Lung (tissue), 12 donors: ENCODE results near the gene MAGIX. TPM values are rescaled to one million over a fixed set of nuclear protein-coding genes. Genes with fewer than 3 reads are reported as not detected.

Experiments used
- ATAC-seq: fragments of 200-7000 bp; cut with Tn5 transposase; one replicate; pipeline ENCODE4 v1.9.1; 2020; ENCODE audit warnings: moderate number of reproducible peaks; ENCODE audit not compliant: insufficient read depth, low FRiP score
- DNase-seq, 3 donors: peaks; one replicate each; pipeline ENCODE4 v3.0.0-alpha.2; 2013 to 2017
- H3K27ac ChIP-seq, 2 donors: one replicate each; pipeline ENCODE4 v1.5.1; 2013; ENCODE audit warnings: mild to moderate bottlenecking in 2 of 2, moderate library complexity in 2 of 2, control low read depth in 1 of 2, inconsistent platforms in 1 of 2, low read depth in 1 of 2, low read length in 1 of 2
- H3K27me3 ChIP-seq, 3 donors: one replicate each; pipeline ENCODE4 v1.5.1; 2013; ENCODE audit warnings: low read length in 2 of 3; ENCODE audit not compliant: control insufficient read depth in 3 of 3, insufficient read depth in 3 of 3
- H3K36me3 ChIP-seq, 4 donors: one replicate each; pipeline ENCODE4 v1.5.1; 2013; ENCODE audit warnings: low read length in 4 of 4, mild to moderate bottlenecking in 1 of 4, moderate library complexity in 1 of 4; ENCODE audit not compliant: control insufficient read depth in 4 of 4, insufficient read depth in 4 of 4
- H3K4me1 ChIP-seq, 5 donors: one replicate each; pipeline ENCODE4 v1.5.1; 2013; ENCODE audit warnings: low read length in 5 of 5, mild to moderate bottlenecking in 2 of 5, moderate library complexity in 1 of 5; ENCODE audit not compliant: control insufficient read depth in 5 of 5, insufficient read depth in 5 of 5
- H3K4me3 ChIP-seq: one replicate; pipeline ENCODE4 v1.5.1; 2013; ENCODE audit warnings: mild to moderate bottlenecking, control low read depth, moderate library complexity
- H3K9ac ChIP-seq, 2 donors: one replicate each; pipeline ENCODE4 v1.5.1; 2013; ENCODE audit warnings: low read length in 2 of 2, control low read depth in 1 of 2; ENCODE audit not compliant: insufficient read depth in 1 of 2
- H3K9me3 ChIP-seq, 4 donors: one replicate each; pipeline ENCODE4 v1.5.1; 2013; ENCODE audit warnings: low read length in 3 of 4, mild to moderate bottlenecking in 1 of 4, moderate library complexity in 1 of 4; ENCODE audit not compliant: control insufficient read depth in 4 of 4, insufficient read depth in 3 of 4
- CTCF ChIP-seq: IDR thresholded peaks from 2 replicates; pipeline ENCODE4 v1.5.1; 2012; ENCODE audit warnings: mild to moderate bottlenecking; ENCODE audit errors: control extremely low read depth, extremely low read depth
- whole genome bisulfite sequencing, 2 donors: extraction: QIAGEN DNeasy Blood & Tissue Kit; methylation state at CpG; one replicate each; pipeline ENCODE4 v1.1.7; 2013; 5-methylcytosine and 5-hydroxymethylcytosine counted together
- polyA plus RNA-seq, 2 donors: library from polyadenylated mRNA; stranded (reverse); fragments of 200-250 nt; gene quantifications; one replicate each; pipeline ENCODE4 v1.2.1, GENCODE V29; 2013
- total RNA-seq, 2 donors: library from RNA; depleted of rRNA in 1 of 2; stranded (reverse); fragments of >200 nt in 1 of 2; gene quantifications; one replicate each; pipeline ENCODE4 v1.2.1, GENCODE V29; 2014 to 2021
- donor health status: control.
- donor health status: control.
- donor health status: Bipolar disorder and iron deficiency.
- donor health status: healthy.
- donor health status: DM: yes; HTN: yes; CAD: no.

The MAGIX gene
- total and polyA plus RNA-seq, 4 donors = 7.3 to 19.0 (median 12.5) TPM

GRCh38 chrX:49164589-49165360 lies 2.2 kb downstream of the MAGIX start:
- no peak overlapping the region for H3K4me3 ChIP-seq
- H3K27me3 ChIP-seq = no peaks in the 10 kb centered on the region
- peaks cover 0 to 5% (median 0%) of the 10 kb centered on the region in 5 donors for H3K4me1 ChIP-seq
- no peak for TF ChIP-seq CTCF
- 88 to 94% methylated on average over 26 to 31 of the region's 31 CpGs for WGBS, 2 donors
- ATAC-seq (no peak), DNase-seq (no peak)
- H3K36me3 ChIP-seq = no peaks in the 10 kb centered on the region
- H3K27ac ChIP-seq = peak overlapping the region; percentile 16 to 94
- peaks cover 0 to 6% (median 0%) of the 10 kb centered on the region in 4 donors for H3K9me3 ChIP-seq
- H3K9ac ChIP-seq = no peak overlapping the region

GRCh38 chrX:49165901-49166881 lies 3.6 kb downstream of the MAGIX start:
- no peak for TF ChIP-seq CTCF
- Histone ChIP-seq H3K27me3 (peaks cover 0 to 5% (median 4%) of the 10 kb centered on the region in 3 donors), H3K9me3 (peaks cover 0 to 9% (median 1%) of the 10 kb centered on the region in 4 donors), H3K27ac (peak overlapping the region; percentile 82 to 94), H3K4me1 (peaks cover 0 to 5% (median 0%) of the 10 kb centered on the region in 5 donors), H3K36me3 (no peaks in the 10 kb centered on the region), H3K4me3 (no peak overlapping the region), H3K9ac (no peak overlapping the region)
- DNase-seq = peak; percentile 82 to 90 (median 86)
- peak; percentile 6 for ATAC-seq
- WGBS, 2 donors = 11 to 42% methylated on average over 32 to 61 of the region's 61 CpGs

DNA sequence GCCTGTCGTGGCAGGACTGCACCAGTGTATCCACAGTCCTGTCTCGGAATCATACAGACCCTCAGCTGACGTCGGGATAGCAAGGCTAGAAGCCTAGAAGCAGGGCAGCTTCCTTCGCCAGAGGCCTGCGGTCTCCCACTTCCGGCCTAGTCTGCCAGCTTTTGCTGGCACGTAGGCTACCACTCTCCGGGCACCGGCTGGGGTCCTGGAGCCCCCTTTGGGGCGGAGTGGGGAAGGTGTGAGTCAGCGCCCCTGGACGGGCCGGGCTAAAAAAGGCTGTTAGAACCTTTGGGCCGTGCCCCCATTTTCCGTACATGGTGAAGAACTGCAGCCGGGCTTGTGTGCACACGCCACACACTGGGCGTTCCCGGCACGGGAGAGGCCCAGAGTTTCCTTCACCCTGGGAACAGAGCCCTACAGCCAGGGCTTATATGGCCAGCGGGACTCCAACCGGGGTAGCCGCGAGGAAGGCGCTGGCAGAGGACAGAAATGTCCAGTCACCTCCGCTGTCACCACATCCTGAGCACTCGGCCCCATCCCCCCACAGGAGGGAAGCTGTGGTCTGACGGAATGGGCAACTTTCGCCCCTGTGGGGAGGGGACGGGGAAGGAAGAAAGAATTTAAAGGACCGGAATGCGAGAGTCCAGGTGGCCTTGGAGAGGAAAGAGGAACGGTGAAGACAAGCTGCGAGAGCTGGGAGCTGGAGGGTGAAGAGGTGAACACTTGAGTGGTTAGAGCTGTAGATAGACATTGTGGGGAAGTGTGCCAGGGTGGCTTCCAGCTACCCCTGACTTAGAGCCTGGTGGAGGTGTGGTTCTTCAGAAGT lies 4.6 kb downstream of the MAGIX start:
- H3K36me3 ChIP-seq = no peaks in the 10 kb centered on the region
- H3K9ac ChIP-seq = peak overlapping the region in 1 of 2 donors; percentile 5
- DNase-seq (peak; percentile 45 to 63 (median 59)), ATAC-seq (peak; percentile 27)
- H3K27ac ChIP-seq = peak overlapping the region; percentile 82 to 94
- H3K27me3 ChIP-seq = peaks cover 0 to 5% (median 4%) of the 10 kb centered on the region in 3 donors
- TF ChIP-seq CTCF = no peak
- 0 to 42% methylated on average over 32 to 35 of the region's 35 CpGs for WGBS, 2 donors
- no peak overlapping the region for H3K4me3 ChIP-seq
- H3K9me3 ChIP-seq = peaks cover 0 to 11% (median 1%) of the 10 kb centered on the region in 4 donors
- peaks cover 0 to 5% (median 0%) of the 10 kb centered on the region in 5 donors for H3K4me1 ChIP-seq
